Fibroblast of skin of back (primary cell): ENCODE data around the gene C3orf70.

Source experiments
- DNase-seq: peaks from one replicate; pipeline ENCODE4 v3.0.0-alpha.2; 2013

The C3orf70 gene

GRCh38 chr3:185046603-185047002 lies 106.3 kb downstream of the C3orf70 start:
- no peak for DNase-seq

- no peak for DNase-seq
These were observed 106.7 kb downstream of the C3orf70 start for GRCh38 chr3:185046164-185046515.

GRCh38 chr3:185042312-185043050 lies 110.4 kb downstream of the C3orf70 start:
- DNase-seq = no peak

GRCh38 chr3:185041540-185041939 lies 111.3 kb downstream of the C3orf70 start:
- no peak for DNase-seq

GRCh38 chr3:185040425-185040824 lies 112.4 kb downstream of the C3orf70 start:
- no peak for DNase-seq

- no peak for DNase-seq
These were observed 115.1 kb downstream of the C3orf70 start for GRCh38 chr3:185037801-185038200.

GRCh38 chr3:185030951-185031350 lies 121.9 kb downstream of the C3orf70 start:
- no peak for DNase-seq

GRCh38 chr3:185030399-185030798 lies 122.5 kb downstream of the C3orf70 start:
- no peak for DNase-seq

- no peak for DNase-seq
These were observed 123.8 kb downstream of the C3orf70 start for GRCh38 chr3:185029086-185029485.

GRCh38 chr3:185028121-185028520 lies 124.7 kb downstream of the C3orf70 start:
- no peak for DNase-seq
